Kidney epithelial cell (primary cell): ENCODE measurements around the gene PRICKLE4. TPM values are rescaled to one million over a fixed set of nuclear protein-coding genes. Genes with fewer than 3 reads are reported as not detected.

Source experiments
- DNase-seq: peaks from one replicate; pipeline ENCODE4 v3.0.0-alpha.2; 2010; ENCODE audit warnings: low read depth
- H3K27me3 ChIP-seq: 2 replicates; pipeline ENCODE4 v1.6.0; 2011; ENCODE audit warnings: low read length; ENCODE audit not compliant: control insufficient read depth, insufficient read depth
- H3K36me3 ChIP-seq: 2 replicates; pipeline ENCODE4 v1.5.1; 2011; ENCODE audit warnings: low read length; ENCODE audit not compliant: control insufficient read depth, insufficient read depth
- H3K4me3 ChIP-seq: 2 replicates; pipeline ENCODE4 v1.5.1; 2011; ENCODE audit warnings: low read depth, mild to moderate bottlenecking, control low read depth, low read length
- total RNA-seq: library from RNA; depleted of rRNA; stranded (reverse); fragments of >200 nt; gene quantifications from 2 replicates; pipeline ENCODE4 v1.2.3, GENCODE V29; 2015
- TF ChIP-seq, protein P1 (sequence below): IDR thresholded peaks from 2 replicates; pipeline ENCODE4 v1.5.1; 2011; ENCODE audit warnings: mild to moderate bottlenecking, moderate library complexity, low read length, control low read depth, inconsistent platforms; ENCODE audit not compliant: insufficient read depth, poor library complexity, severe bottlenecking

PRICKLE4 gene
- total RNA-seq, 1 donor from 2014 or later, result not detected

DNA sequence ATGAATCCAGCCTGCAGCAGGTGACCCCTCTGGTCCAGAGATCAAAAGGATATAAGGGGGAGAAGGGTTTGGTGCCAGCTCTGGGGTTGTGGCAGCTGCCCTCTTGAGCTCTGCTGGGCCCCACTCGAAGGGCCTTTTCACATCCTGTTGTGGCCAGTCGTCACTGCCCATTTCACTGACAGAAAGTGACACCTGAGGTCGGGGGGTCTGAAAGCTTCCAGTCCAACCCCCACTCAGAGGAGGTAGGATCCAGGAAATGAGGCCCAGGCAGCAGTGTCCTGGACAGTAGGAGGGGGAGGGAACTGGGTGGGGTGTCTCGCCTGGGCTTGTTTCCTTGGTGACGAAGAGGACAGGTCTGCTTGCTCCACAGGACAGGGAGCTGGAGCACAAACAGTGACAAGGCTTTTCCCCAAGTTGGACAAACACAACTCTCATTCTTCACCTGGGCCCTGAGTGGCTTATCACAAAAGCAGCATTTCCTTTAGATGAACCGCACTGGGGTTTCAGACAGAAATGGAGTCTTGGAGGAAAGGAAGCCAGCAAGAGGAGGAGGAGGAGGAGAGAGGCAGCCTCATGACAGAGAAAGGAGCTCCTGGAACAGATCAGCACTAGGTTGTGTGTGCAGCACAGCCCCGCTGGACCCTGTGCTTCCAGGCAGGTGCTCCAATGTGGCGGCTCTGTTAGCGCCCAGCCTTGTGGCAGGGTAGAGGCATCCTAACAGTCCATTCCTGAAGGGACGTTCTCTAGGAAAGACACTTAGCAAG is 11.9 kb upstream of the PRICKLE4 start:
- no peaks in the 10 kb centered on the region for H3K36me3 ChIP-seq
- no peak for DNase-seq
- TF ChIP-seq, protein P1, sequence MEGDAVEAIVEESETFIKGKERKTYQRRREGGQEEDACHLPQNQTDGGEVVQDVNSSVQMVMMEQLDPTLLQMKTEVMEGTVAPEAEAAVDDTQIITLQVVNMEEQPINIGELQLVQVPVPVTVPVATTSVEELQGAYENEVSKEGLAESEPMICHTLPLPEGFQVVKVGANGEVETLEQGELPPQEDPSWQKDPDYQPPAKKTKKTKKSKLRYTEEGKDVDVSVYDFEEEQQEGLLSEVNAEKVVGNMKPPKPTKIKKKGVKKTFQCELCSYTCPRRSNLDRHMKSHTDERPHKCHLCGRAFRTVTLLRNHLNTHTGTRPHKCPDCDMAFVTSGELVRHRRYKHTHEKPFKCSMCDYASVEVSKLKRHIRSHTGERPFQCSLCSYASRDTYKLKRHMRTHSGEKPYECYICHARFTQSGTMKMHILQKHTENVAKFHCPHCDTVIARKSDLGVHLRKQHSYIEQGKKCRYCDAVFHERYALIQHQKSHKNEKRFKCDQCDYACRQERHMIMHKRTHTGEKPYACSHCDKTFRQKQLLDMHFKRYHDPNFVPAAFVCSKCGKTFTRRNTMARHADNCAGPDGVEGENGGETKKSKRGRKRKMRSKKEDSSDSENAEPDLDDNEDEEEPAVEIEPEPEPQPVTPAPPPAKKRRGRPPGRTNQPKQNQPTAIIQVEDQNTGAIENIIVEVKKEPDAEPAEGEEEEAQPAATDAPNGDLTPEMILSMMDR, result no peak
- no peaks in the 10 kb centered on the region for H3K27me3 ChIP-seq
- H3K4me3 ChIP-seq, result no peak overlapping the region

DNA sequence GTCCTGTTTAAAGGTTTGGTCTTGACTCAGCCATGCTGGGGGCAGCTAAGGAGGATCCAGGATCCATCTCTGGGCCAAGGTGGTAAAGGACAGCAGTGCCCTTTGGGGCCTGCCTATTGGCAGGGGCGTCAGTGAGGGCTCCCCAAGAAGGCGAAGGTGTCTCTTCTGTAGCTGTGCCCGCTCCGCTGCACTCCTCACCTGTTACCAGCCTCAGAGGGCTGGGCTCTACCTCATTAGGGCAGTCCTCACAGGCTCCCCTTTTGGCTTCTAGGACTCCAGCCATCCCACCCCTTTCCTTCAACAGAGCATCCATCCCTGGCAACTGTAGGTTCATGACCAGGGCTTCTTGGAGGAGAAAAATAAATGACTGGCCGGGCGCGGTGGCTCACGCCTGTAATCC is 11.2 kb upstream of the PRICKLE4 start:
- TF ChIP-seq, protein P1, result no peak
- no peak overlapping the region for H3K4me3 ChIP-seq
- H3K27me3 ChIP-seq, result no peaks in the 10 kb centered on the region
- H3K36me3 ChIP-seq, result no peaks in the 10 kb centered on the region
- no peak for DNase-seq

DNA sequence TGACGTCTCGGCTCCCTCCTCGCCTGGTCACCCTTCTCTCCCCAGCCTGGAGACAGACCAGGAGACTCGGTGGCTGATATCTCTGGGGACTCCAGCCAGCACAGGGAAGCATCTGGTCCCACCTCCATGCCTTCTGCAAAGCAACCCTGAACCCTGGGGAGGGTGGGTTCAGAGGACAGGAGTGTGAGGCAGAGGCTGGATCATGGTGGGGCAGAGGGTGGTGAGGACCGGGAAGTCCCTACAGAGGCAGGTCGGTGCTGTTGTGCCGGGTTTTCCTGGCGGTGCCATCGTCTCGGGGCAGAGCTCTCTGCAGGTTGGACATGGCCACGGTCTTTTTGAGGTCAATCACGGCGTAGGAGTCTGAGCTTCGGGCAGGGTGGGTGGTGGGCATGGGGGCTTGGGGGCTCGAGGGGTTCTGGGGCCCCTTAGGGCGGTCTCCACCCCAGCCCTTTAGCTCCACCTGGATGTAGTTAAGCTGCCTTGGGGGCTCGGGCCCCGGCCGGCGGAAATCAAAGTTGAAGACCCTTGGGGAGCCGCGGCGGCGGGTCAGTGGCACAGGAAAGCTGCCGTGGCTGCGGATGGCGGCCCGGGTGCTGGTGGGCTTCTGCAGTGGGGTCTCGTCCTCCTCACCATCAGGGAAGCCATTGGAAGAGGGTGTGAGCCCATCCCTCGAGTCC is 10.1 kb upstream of the PRICKLE4 start:
- Histone ChIP-seq H3K36me3 (no peaks in the 10 kb centered on the region), H3K4me3 (no peak overlapping the region), H3K27me3 (no peaks in the 10 kb centered on the region)
- TF ChIP-seq, protein P1, result no peak
- DNase-seq, result no peak

DNA sequence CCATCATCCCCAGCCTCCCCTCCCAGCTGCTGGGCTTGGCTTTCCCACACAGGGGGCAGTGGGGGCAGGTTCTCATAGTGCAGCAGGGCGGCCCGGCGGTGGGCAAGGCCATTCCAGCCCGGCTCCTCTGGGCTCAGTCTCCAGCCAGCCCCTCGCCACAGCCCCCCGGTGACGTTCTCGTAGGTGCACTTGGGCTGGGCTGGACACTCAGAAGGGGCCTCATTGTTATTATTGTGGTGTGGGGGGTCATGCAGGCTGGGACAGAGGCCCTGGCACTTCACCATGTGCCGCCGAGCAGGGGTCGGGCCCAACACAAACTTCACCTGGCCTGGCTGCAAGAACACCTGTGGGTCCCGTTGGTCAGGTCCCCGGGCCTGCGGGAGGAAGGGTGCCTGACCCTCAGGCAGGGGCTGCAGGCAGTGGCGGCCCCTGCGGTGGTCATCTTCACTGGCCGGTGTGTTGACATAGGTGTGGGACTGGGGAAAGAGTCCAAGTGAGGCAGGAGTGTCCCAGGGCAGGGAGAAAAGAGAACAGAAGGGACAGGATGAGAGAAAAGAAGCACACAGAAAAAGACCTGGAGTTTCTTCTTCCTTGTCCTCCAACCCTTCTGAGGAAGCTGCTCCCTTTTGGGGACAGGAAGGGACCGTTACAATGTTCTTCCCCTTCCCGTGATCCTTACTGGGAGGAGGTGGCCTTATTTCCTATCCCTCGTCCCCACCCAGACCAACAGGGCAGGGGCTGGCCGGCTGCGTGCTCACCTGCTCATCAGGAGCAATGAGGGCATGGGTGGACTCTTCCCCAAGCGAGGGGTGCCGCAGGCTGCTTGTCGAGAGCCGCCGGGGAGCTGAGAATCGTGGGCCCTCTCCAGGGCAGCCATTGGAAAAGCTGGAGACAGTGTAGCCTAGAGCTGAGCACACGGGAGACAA is 9.3 kb upstream of the PRICKLE4 start:
- TF ChIP-seq, protein P1, result no peak
- no peaks in the 10 kb centered on the region for H3K36me3 ChIP-seq
- no peak for DNase-seq
- no peaks in the 10 kb centered on the region for H3K27me3 ChIP-seq
- no peak overlapping the region for H3K4me3 ChIP-seq

DNA sequence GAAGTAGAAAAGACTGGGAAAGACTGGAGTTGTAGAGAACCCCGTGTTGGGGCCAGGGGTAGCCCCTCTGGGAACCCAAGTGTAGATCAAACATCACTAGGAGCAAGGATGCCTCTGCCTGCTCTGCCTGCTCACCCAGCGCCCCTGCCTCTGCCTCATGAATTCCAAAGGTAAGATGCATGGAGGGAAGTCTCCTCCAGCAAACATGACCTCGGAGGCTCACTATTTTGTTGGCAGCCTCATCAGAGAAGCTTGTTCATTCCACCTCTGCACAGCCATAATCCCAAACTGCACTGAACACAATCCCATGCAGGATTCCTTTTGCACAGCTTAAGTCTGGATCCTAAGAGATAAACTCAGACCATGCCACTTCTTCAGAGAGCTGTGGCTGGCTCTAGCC is 5.7 kb upstream of the PRICKLE4 start:
- no peak for DNase-seq
- TF ChIP-seq, protein P1, result no peak
- Histone ChIP-seq H3K27me3 (no peaks in the 10 kb centered on the region), H3K4me3 (no peak overlapping the region), H3K36me3 (no peaks in the 10 kb centered on the region)
